Prostate gland (tissue), 2 donors: Measurements from ENCODE around the gene CCDC81. TPM values are rescaled to one million over a fixed set of nuclear protein-coding genes. Genes with fewer than 3 reads are reported as not detected.

Experiments
- DNase-seq: peaks from one replicate; pipeline ENCODE4 v3.0.0-alpha.2; 2019; ENCODE audit warnings: low spot score
- H3K27ac ChIP-seq, 2 donors: fragments of 200-600 bp; sonication (generic); 2 replicates each; pipeline ENCODE4 v1.5.1; 2017 to 2019
- H3K27me3 ChIP-seq: fragments of 200-600 bp; sonication (generic); replicated peaks from 2 replicates; pipeline ENCODE4 v1.5.1; 2019; ENCODE audit not compliant: insufficient read depth
- H3K36me3 ChIP-seq, 2 donors: fragments of 200-600 bp; sonication (generic); 1 replicate in 1 of 2; 2 replicates in 1 of 2; pipeline versions ENCODE4 v1.5.1 to v1.8.1; 2017 to 2019
- H3K4me1 ChIP-seq: fragments of 200-600 bp; sonication (generic); replicated peaks from 2 replicates; pipeline ENCODE4 v1.5.1; 2019
- H3K4me3 ChIP-seq, 2 donors: fragments of 200-600 bp; sonication (generic); 2 replicates each; pipeline ENCODE4 v1.5.1; 2017 to 2019
- H3K9me3 ChIP-seq: fragments of 200-600 bp; sonication (generic); 2 replicates; pipeline ENCODE4 v1.5.1; 2017
- POLR2A ChIP-seq: fragments of 450-650 bp; IDR thresholded peaks from one replicate; pipeline ENCODE4 v1.6.1; 2016; ENCODE audit warnings: antibody characterized with exemption, mild to moderate bottlenecking
- POLR2AphosphoS5 ChIP-seq: sonication (generic); formaldehyde crosslinking; IDR thresholded peaks from one replicate; pipeline ENCODE4 v1.6.1; 2017; ENCODE audit warnings: antibody characterized with exemption
- WGBS: methylation state at CpG from one replicate; pipeline ENCODE4 v1.1.5; 2018; 5-methylcytosine and 5-hydroxymethylcytosine counted together
- intact Hi-C: fragments of 100-400 bp; cut with DNase I; formaldehyde crosslinking; loops from one replicate; pipeline ENCODE4 v1.14.2; 2022
- total RNA-seq, 2 donors: library from RNA; depleted of rRNA; stranded (reverse); fragments of >200 nt; gene quantifications; one replicate each; pipeline ENCODE4 v1.1.0, GENCODE V29; 2016
- TF ChIP-seq, protein P1 (sequence below), 4 experiments: fragments of 200-600 bp in 2 of 4; fragments of 450-650 bp in 2 of 4; sonication (generic) in 2 of 4; IDR thresholded peaks; 1 replicate in 3 of 4; 2 replicates in 1 of 4; pipeline ENCODE4 v1.5.1; 2016 to 2019; ENCODE audit warnings: antibody characterized with exemption in 4 of 4, mild to moderate bottlenecking in 2 of 4, moderate library complexity in 2 of 4

Gene CCDC81
- total RNA-seq, 2 donors from 2014 or later: 0.17 to 1.2 TPM

DNA sequence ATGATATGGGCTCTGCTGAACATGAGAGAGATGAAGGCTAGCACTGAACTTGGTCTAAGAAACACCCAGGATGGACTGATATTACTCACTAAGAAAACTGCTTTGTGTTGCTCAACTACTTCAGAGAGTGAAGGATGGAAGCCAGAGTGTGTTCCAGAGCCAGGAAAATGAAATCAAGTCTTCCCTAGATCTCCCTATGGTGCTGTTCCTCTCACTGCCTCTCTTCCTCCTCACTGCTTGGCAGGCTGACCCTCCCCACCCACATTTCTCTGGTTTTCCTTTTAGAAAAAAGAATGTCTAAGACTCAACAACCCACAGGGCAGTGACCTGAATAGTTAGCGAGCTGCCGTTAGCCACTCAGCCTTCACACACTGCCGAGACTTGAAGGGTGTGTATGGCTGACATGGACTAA, 65.6 kb downstream of the CCDC81 start:
- WGBS: 86% methylated on average over 3 of the region's 3 CpGs
- Histone ChIP-seq H3K27ac (no peak overlapping the region), H3K4me3 (no peak overlapping the region), H3K4me1 (no peaks in the 10 kb centered on the region), H3K27me3 (no peaks in the 10 kb centered on the region), H3K9me3 (no peaks in the 10 kb centered on the region), H3K36me3 (no peaks in the 10 kb centered on the region)
- no peak for DNase-seq
- TF ChIP-seq POLR2AphosphoS5 (no peak), POLR2A (no peak)
- TF ChIP-seq, protein P1, sequence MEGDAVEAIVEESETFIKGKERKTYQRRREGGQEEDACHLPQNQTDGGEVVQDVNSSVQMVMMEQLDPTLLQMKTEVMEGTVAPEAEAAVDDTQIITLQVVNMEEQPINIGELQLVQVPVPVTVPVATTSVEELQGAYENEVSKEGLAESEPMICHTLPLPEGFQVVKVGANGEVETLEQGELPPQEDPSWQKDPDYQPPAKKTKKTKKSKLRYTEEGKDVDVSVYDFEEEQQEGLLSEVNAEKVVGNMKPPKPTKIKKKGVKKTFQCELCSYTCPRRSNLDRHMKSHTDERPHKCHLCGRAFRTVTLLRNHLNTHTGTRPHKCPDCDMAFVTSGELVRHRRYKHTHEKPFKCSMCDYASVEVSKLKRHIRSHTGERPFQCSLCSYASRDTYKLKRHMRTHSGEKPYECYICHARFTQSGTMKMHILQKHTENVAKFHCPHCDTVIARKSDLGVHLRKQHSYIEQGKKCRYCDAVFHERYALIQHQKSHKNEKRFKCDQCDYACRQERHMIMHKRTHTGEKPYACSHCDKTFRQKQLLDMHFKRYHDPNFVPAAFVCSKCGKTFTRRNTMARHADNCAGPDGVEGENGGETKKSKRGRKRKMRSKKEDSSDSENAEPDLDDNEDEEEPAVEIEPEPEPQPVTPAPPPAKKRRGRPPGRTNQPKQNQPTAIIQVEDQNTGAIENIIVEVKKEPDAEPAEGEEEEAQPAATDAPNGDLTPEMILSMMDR (IDR thresholded peaks at IDR 0.05): no peak
- intact Hi-C loops: no loop called here

DNA sequence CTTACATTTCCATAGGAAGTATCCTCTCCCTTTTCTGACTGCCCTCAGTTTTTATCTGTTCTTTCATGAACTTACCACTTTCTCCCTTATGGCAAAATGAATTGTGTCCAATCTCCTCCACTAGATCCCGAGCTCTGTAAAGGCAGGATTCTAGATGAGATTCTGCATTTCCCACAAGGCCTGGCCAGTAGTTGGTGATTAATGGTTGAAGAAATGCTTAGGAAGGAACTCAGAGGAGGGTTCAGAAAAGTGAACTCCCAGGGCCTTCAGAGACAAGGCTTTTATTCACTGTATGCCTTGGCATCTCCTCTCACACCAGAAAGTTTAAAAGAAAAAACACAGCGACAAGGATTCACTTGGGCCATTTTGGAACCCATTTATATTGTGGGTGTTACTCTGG, 66.2 kb downstream of the CCDC81 start:
- H3K27me3 ChIP-seq: no peaks in the 10 kb centered on the region
- H3K4me3 ChIP-seq: no peak overlapping the region
- no peaks in the 10 kb centered on the region for H3K9me3 ChIP-seq
- intact Hi-C loops: no loop called here
- no peaks in the 10 kb centered on the region for H3K4me1 ChIP-seq
- no peaks in the 10 kb centered on the region for H3K36me3 ChIP-seq
- H3K27ac ChIP-seq: no peak overlapping the region
- no peak for TF ChIP-seq POLR2A
- no peak for TF ChIP-seq POLR2AphosphoS5
- TF ChIP-seq, protein P1 (IDR thresholded peaks at IDR 0.05): no peak
- no peak for DNase-seq
- WGBS: 71% methylated on average over 2 of the region's 2 CpGs

DNA sequence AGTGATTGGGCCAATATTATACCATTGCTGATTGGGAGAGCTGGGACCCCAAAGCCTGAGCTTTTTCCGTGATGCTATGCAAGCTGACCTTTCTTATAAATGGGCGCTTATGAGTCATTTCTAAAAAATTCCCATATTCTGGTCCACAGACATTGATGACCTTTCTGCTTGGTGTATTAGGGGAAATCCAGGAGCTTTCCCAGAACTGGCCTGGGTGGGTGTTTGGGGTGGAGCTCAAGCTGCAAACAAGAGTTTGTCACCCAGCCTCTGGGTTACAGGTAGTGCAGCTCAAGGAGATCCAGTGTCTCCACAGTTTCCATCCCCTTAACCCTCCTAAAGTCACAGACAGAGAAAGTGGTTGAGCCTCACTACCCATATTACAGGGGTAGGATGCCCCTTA, 67.7 kb downstream of the CCDC81 start:
- WGBS: 93% methylated on average over 2 of the region's 2 CpGs
- DNase-seq: no peak
- H3K27me3 ChIP-seq: no peaks in the 10 kb centered on the region
- TF ChIP-seq, protein P1 (IDR thresholded peaks at IDR 0.05): no peak
- TF ChIP-seq POLR2A (no peak), POLR2AphosphoS5 (no peak)
- intact Hi-C loops: no loop called here
- no peaks in the 10 kb centered on the region for H3K36me3 ChIP-seq
- H3K9me3 ChIP-seq: no peaks in the 10 kb centered on the region
- no peaks in the 10 kb centered on the region for H3K4me1 ChIP-seq
- no peak overlapping the region for H3K4me3 ChIP-seq
- H3K27ac ChIP-seq: no peak overlapping the region

DNA sequence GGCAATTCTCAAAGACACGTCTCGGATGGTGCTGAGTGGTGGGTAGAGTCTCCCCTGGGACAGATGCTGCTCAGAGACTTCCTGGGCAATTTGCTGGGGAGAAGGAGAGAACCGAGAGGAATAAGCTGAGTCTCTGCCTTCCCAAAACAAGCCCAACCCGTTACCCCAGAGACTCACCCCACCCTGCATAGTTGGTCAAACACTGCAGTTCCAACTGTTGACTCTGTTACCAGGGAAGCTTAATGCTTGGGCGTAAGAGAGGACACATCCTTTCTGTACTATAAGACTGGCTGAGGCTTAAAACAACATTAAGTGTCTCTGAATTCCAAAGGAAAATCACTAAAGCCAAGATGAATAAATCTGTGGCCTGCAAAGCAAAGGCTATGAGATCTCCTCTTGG, 68.1 kb downstream of the CCDC81 start:
- Histone ChIP-seq H3K27me3 (no peaks in the 10 kb centered on the region), H3K36me3 (no peaks in the 10 kb centered on the region), H3K4me1 (no peaks in the 10 kb centered on the region), H3K9me3 (no peaks in the 10 kb centered on the region), H3K4me3 (no peak overlapping the region), H3K27ac (no peak overlapping the region)
- no peak for DNase-seq
- 65% methylated on average over 5 of the region's 5 CpGs for WGBS
- intact Hi-C loops: no loop called here
- TF ChIP-seq, protein P1 (IDR thresholded peaks at IDR 0.05): no peak
- TF ChIP-seq POLR2AphosphoS5 (no peak), POLR2A (no peak)

DNA sequence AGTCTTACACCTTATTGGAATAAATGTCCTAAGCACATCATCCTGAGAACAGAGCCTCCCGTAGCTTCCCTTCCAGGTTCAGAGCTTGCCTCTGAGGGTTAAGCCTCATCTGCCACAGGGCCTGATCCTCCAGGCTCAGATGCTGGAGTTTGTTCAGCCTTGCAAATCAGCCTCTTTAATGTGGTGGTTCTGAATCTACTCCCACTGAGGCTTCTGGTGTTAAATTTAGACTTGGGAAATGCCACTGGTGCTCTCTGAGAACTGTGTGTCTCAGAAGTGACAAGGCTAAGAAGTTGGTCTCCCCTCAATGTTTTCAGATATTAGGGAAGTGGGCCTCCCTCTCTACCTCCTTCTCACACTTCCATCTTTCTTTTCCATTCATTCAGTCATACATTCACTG, 68.7 kb downstream of the CCDC81 start:
- no peak for TF ChIP-seq POLR2AphosphoS5
- TF ChIP-seq, protein P1 (IDR thresholded peaks at IDR 0.05): no peak
- Histone ChIP-seq H3K9me3 (no peaks in the 10 kb centered on the region), H3K27me3 (no peaks in the 10 kb centered on the region), H3K4me3 (no peak overlapping the region), H3K4me1 (no peaks in the 10 kb centered on the region), H3K36me3 (no peaks in the 10 kb centered on the region), H3K27ac (no peak overlapping the region)
- no peak for DNase-seq
- intact Hi-C loops: no loop called here
- WGBS: 0% methylated on average over 1 of the region's 1 CpG
